SKM-1 treated with dmso at 0.1 percent for 144 hours (cell line): ENCODE measurements around the gene FRAT1.

Source experiments
- DNase-seq: peaks from one replicate; lab custom pipeline; 2025; ENCODE audit not compliant: unreplicated experiment; lab: John Stamatoyannopoulos, UW

Gene FRAT1

GRCh38 chr10:97307866-97308780 is 10.9 kb upstream of the FRAT1 start:
- DNase-seq: no peak

DNA sequence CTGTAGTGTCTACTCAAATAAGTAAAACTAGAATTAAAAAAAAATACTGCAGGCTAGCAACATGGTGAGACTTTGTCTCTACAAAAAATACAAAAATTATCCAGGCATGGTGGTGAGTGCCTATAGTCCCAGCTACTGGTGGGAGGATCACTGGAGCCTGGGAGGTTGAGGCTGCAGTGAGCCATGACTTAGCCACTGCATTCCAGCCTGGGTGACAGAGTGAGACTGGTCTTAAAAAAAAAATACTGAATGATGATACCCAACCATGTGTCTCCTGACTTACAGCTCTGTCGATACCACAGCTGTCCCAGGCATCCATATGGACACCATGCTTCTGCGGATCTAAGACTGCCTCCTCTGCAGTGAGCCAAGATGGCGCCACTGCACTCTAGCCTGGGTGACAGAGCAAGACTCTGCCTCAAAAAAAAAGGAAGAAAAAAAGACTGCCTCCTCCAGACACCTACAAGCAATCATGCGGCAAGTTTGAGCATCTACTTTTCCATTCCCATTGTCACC is 7.9 kb upstream of the FRAT1 start:
- DNase-seq: no peak

DNA sequence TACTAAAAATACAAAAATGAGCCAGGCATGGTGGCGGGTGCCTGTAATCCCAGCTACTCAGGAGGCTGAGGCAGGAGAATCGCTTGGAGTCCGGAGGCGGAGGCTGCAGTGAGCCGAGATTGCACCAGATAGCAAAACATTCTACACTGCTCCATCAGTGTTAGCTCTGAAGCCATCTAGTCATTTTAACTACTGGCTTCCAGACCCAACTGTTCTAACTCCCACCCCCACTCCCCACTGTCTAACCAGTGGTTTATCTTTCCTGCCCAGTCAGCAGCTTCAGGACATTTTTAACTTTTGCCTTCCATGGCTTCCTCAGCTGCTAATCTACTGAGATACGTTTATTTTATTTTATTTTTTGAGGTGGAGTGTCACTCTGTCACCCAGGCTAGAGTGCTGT is 6.2 kb upstream of the FRAT1 start:
- no peak for DNase-seq

GRCh38 chr10:97314671-97315070 is 4.4 kb upstream of the FRAT1 start:
- no peak for DNase-seq

GRCh38 chr10:97319671-97320479 is 804 bp downstream of the FRAT1 start:
- peak; percentile 26 for DNase-seq

DNA sequence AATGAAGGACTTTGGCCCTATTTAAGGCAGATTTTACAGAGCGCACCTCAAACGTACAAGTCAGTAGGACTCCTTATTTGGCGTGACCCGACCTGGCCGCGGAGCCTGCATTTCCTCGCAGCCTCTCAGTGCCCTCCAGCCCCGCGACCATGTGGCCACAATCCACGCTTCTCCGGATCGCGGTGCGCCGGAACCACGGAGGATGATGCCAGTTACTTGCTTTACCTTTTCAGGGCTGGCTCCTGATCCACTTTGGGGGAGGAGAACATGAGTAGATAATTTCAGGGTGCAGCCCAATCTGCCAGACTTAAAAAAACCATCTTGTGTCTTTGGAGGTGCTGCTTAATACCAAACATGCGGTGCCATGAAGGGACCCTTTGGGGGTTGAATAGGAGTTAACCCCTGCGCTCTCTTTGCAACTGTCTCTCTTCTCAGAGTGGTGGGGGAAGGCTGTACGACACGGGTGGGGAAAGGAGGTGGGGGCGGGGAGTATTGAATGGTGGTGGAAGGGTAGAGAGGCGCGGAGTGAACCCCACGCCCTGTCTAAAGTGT is 1.5 kb downstream of the FRAT1 start:
- no peak for DNase-seq

GRCh38 chr10:97321032-97321803 is 2.1 kb downstream of the FRAT1 start:
- DNase-seq: peak; percentile 66

DNA sequence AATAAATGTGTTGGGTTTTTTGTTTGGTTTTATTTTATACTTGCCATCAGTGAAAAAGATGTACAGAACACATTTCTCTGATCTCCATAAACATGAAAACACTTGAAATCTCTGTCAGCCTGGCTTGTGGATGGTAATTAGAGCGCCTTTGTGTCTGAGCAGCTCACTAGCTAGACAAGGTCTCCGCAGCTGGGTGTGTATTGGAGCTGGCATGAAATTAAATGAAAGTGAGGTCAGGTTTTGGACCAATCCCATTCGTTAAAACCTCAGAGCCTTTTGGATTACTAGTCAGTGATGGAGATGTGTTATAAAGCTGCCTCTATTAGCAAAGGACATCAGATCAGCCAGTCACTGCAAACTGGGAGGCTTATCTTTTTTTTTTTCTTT is 2.7 kb downstream of the FRAT1 start:
- DNase-seq: no peak

DNA sequence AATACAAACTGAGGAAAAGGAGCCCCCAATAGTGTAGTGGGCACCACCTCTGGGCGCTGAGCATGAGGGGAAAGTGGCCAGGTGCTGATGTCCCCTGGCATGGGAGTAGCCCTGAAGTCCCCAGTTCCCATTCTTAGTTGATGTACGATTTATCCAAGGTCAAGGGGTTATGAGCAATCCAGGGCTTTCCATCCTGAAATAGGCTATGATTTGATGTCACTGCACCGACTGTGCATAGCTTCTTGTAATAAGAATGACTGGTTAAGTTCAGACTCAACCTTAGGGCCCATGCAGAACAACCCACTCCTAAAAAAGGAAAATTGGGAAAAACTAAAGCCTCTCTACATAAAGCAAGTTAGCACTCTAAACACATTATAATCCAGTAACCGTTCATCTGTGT is 4.4 kb downstream of the FRAT1 start:
- DNase-seq: no peak

DNA sequence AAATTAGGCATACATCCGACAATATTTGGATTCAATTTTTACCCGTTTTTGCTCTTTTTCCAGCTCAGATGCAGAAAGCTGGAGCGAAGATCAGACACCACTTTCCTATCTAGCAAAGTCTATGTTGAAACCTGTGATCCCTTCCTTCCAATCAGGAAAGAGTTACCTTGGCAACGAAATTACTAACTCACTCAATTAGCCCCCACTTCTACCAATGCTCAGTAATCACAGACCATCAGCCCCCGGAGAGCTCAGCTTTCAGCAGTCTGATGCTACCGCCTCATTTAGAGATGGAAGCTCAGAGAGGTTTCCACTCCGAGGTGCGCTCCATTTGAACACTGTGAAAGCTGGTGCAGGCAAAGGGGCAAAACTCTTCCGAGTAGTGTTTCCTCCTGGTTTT is 6.7 kb downstream of the FRAT1 start:
- no peak for DNase-seq

GRCh38 chr10:97327348-97328294 is 8.6 kb downstream of the FRAT1 start:
- no peak for DNase-seq

GRCh38 chr10:97328646-97329453 is 9.8 kb downstream of the FRAT1 start:
- no peak for DNase-seq

DNA sequence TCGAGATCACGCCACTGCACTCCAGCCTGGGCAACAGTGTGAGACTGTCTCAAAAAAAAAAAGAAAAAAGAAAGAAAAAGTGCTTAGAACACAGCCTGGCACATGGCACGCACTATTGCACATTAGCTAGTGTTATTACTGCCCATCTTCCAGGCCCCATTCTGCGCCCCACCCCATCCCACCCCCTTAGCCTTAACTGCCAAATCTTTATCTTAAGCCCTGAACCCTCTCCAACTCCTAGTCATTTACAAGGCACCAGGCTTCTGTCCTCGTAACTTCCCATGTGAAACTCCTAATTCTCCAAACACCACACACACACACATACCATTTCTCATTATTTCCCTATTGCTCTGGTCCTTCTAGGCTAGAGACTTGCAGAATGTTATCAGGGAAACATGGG is 10.7 kb downstream of the FRAT1 start:
- no peak for DNase-seq

DNA sequence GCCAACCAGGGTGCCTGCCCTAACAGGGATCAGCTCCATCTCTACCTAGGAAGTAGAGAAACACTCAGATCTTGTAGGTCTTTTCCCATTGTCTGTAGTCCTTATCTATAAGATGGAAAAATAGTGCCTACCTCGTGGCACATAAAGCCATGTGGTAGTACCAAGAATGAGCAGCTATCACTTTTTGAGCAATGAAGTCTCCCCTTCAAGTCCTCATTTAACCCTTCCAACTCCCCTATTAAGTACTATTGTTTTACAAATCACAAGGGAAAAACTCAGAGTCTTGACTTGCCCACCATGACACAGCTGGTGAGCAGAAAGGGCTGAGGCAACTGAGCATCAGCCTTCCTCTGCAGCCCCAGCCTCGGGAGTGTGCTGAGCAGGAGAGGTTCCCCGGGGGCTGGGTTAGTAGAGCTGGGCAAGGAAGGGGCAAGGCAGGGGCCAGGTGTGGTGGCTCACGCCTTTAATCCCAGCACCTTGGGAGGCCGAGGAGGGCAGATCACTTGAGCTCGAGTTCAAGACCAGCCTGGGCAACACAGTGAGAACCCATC is 12.2 kb downstream of the FRAT1 start:
- DNase-seq: no peak

DNA sequence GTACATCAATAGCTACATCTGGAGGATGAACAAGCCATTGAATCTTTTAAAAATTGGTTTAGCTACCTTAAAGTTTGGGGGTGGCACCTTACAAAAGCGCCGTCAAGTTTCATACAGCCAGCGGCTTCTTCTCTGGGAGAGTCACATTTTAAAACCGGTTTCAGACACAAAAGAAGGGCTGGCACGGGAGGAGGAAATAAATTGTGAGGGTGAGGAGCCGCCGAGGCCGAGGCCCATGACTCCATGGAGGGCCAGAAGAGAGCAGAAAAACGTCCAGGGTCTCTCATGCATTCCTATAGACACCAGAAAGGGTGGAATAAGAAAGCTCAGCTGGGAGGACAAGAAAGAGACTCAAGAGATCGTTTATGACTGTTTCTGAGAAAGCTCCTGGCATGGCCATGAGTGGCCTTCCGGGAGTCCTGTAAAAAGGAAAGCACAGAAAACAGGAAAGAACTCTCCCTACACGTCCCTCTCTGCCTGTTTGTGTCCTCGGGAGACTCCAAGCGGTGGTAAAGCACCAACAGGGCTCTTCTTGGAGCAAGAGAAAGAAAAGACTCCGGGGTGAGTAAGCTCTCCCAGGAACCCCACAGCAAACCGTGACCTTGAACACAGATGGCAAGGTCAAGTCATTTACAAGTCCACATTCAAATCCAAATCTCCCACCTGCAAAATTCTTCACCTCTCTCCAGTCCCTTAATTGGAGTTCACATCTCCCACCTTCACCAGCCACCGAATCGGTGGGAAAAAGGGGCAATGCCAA is 13.7 kb downstream of the FRAT1 start:
- no peak for DNase-seq

- DNase-seq: no peak
These were observed 14.2 kb downstream of the FRAT1 start for GRCh38 chr10:97333351-97333600.

DNA sequence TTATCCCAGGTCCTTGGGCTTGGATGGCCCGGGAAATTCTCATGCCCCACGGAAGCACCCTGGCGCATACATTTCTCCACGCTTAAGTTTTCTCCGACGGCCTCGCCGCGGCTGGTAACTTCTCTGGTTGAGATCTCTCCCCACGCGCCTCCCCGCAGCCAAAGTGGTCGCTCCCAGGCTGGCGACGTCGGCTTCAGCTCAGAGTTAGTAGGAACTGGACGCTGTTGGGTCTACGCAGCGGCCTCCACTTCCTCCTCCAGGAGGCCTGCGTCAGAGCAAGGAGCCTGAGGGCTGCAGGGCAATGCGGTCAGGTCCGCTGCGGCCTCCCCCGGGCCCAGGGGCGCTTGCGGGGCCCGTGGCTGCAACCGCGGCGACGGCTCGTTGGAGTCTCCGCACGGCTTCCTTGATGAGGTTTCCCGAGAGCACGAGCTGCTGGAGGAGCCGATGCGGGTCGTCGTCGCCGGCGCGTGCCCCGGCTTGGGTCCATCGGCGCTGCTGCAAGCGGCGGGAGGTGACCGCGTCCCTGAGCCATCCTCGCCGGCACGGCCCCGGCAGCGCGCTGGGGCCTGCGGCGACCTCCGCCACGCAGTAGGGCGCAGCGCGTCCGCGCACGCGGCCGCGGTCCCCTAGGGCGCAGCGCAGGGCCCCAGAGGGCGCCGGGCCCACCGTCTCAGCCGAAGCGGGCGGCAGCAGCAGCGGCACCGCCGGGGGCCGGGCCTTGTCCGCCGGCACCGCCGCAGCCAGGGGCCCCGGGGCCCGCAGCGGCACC is 14.7 kb downstream of the FRAT1 start:
- peak; percentile 65 for DNase-seq
